KOPT-K1 (cell line): Measurements from ENCODE around the gene FBXL16.

Experiments
- H3K27ac ChIP-seq: fragments of 200-600 bp; sonication (generic); 2 replicates; pipeline ENCODE4 v1.5.1; 2016; ENCODE audit warnings: antibody characterized with exemption, mild to moderate bottlenecking, low read depth, low read length; ENCODE audit not compliant: poor library complexity, severe bottlenecking
- H3K36me3 ChIP-seq: fragments of 200-600 bp; sonication (generic); 2 replicates; pipeline ENCODE4 v1.5.1; 2017; ENCODE audit warnings: antibody characterized with exemption, mild to moderate bottlenecking, low read length, moderate library complexity; ENCODE audit not compliant: insufficient read depth
- H3K9me3 ChIP-seq: fragments of 200-600 bp; sonication (generic); 2 replicates; pipeline ENCODE4 v1.5.1; 2017; ENCODE audit warnings: antibody characterized with exemption, low read length, mild to moderate bottlenecking; ENCODE audit not compliant: insufficient read depth, poor library complexity, severe bottlenecking

The FBXL16 gene

GRCh38 chr16:710500-711075 is 5.0 kb upstream of the FBXL16 start:
- Histone ChIP-seq H3K27ac (no peak overlapping the region), H3K9me3 (no peaks in the 10 kb centered on the region), H3K36me3 (no peaks in the 10 kb centered on the region)

GRCh38 chr16:709566-710499 is 4.2 kb upstream of the FBXL16 start:
- Histone ChIP-seq H3K36me3 (no peaks in the 10 kb centered on the region), H3K27ac (no peak overlapping the region), H3K9me3 (no peaks in the 10 kb centered on the region)

- no peaks in the 10 kb centered on the region for H3K36me3 ChIP-seq
- no peaks in the 10 kb centered on the region for H3K9me3 ChIP-seq
- no peak overlapping the region for H3K27ac ChIP-seq
Measured at GRCh38 chr16:708959-709358, 3.4 kb upstream of the FBXL16 start.

GRCh38 chr16:708019-708418 is 2.4 kb upstream of the FBXL16 start:
- no peaks in the 10 kb centered on the region for H3K36me3 ChIP-seq
- H3K9me3 ChIP-seq: no peaks in the 10 kb centered on the region
- no peak overlapping the region for H3K27ac ChIP-seq

- no peaks in the 10 kb centered on the region for H3K9me3 ChIP-seq
- H3K27ac ChIP-seq: no peak overlapping the region
- no peaks in the 10 kb centered on the region for H3K36me3 ChIP-seq
Measured at GRCh38 chr16:707062-707538, 1.5 kb upstream of the FBXL16 start.

GRCh38 chr16:706189-707061 is 824 bp upstream of the FBXL16 start:
- no peak overlapping the region for H3K27ac ChIP-seq
- H3K36me3 ChIP-seq: no peaks in the 10 kb centered on the region
- no peaks in the 10 kb centered on the region for H3K9me3 ChIP-seq

GRCh38 chr16:704552-705380 is 835 bp downstream of the FBXL16 start:
- Histone ChIP-seq H3K27ac (no peak overlapping the region), H3K36me3 (no peaks in the 10 kb centered on the region), H3K9me3 (no peaks in the 10 kb centered on the region)

- Histone ChIP-seq H3K36me3 (no peaks in the 10 kb centered on the region), H3K27ac (no peak overlapping the region), H3K9me3 (no peaks in the 10 kb centered on the region)
Measured at GRCh38 chr16:704047-704446, 1.6 kb downstream of the FBXL16 start.

- Histone ChIP-seq H3K36me3 (no peaks in the 10 kb centered on the region), H3K27ac (no peak overlapping the region), H3K9me3 (no peaks in the 10 kb centered on the region)
Measured at GRCh38 chr16:703406-703805, 2.2 kb downstream of the FBXL16 start.

GRCh38 chr16:702341-702740 is 3.3 kb downstream of the FBXL16 start:
- Histone ChIP-seq H3K36me3 (no peaks in the 10 kb centered on the region), H3K27ac (no peak overlapping the region), H3K9me3 (no peaks in the 10 kb centered on the region)

- Histone ChIP-seq H3K36me3 (no peaks in the 10 kb centered on the region), H3K9me3 (no peaks in the 10 kb centered on the region), H3K27ac (no peak overlapping the region)
Measured at GRCh38 chr16:700684-701584, 4.7 kb downstream of the FBXL16 start.

- Histone ChIP-seq H3K9me3 (no peaks in the 10 kb centered on the region), H3K27ac (no peak overlapping the region), H3K36me3 (no peaks in the 10 kb centered on the region)
Measured at GRCh38 chr16:698911-699671, 6.5 kb downstream of the FBXL16 start.
